CD14-positive monocyte (primary cell): ENCODE measurements around the gene RUFY1. TPM values are rescaled to one million over a fixed set of nuclear protein-coding genes. Genes with fewer than 3 reads are reported as not detected.
"Not testable (repeated sequence)": the region's sequence is repeated elsewhere in the genome, so short reads cannot be mapped to it uniquely, and the experiment has no call there.

Experiments
- DNase-seq, 3 donors: peaks; one replicate each; pipeline ENCODE4 v3.0.0-alpha.2; 2011 to 2022
- H2AFZ ChIP-seq: 2 replicates; pipeline ENCODE4 v1.6.0; 2012; ENCODE audit warnings: mild to moderate bottlenecking, low read depth, low read length, inconsistent platforms; ENCODE audit not compliant: insufficient read depth, poor library complexity, severe bottlenecking
- H3K27ac ChIP-seq, 2 donors: 1 replicate in 1 of 2; 2 replicates in 1 of 2; pipeline ENCODE4 v1.5.1; 2012 to 2013; ENCODE audit warnings: low read length in 2 of 2, control low read depth in 1 of 2, inconsistent platforms in 1 of 2, low read depth in 1 of 2, mild to moderate bottlenecking in 1 of 2
- H3K27me3 ChIP-seq, 2 donors: one replicate each; pipeline versions ENCODE4 v1.6.0 to v1.6.1; 2011 to 2013; ENCODE audit warnings: low read length in 2 of 2; ENCODE audit not compliant: control insufficient read depth in 2 of 2, insufficient read depth in 2 of 2
- H3K36me3 ChIP-seq, 2 donors: replicated peaks in 1 of 2; 1 replicate in 1 of 2; 2 replicates in 1 of 2; pipeline versions ENCODE4 v1.5.1 to v1.6.1; 2012 to 2013; ENCODE audit warnings: low read length in 2 of 2, control low read depth in 1 of 2, inconsistent platforms in 1 of 2, mild to moderate bottlenecking in 1 of 2; ENCODE audit not compliant: insufficient read depth in 2 of 2, control insufficient read depth in 1 of 2
- H3K4me1 ChIP-seq, 2 donors: 1 replicate in 1 of 2; 2 replicates in 1 of 2; pipeline versions ENCODE4 v1.5.1 to v1.6.1; 2012 to 2013; ENCODE audit warnings: low read length in 2 of 2, control low read depth in 1 of 2, inconsistent platforms in 1 of 2, mild to moderate bottlenecking in 1 of 2, moderate library complexity in 1 of 2; ENCODE audit not compliant: insufficient read depth in 2 of 2, control insufficient read depth in 1 of 2
- H3K4me2 ChIP-seq: replicated peaks from 2 replicates; pipeline ENCODE3; 2012; ENCODE audit warnings: low read length, moderate library complexity, mild to moderate bottlenecking; ENCODE audit not compliant: poor library complexity, severe bottlenecking; ENCODE audit errors: extremely low read depth
- H3K4me3 ChIP-seq, 3 experiments: fragments of 200-600 bp in 1 of 3; sonication (generic) in 1 of 3; replicated peaks in 1 of 3; 1 replicate in 2 of 3; 2 replicates in 1 of 3; pipeline ENCODE4 v1.5.1; 2011 to 2013; ENCODE audit warnings: low read length in 3 of 3, mild to moderate bottlenecking in 3 of 3, control low read depth in 2 of 3, low read depth in 2 of 3, inconsistent platforms in 1 of 3, moderate library complexity in 1 of 3
- H3K79me2 ChIP-seq: 2 replicates; pipeline ENCODE4 v1.6.0; 2012; ENCODE audit warnings: mild to moderate bottlenecking, control low read depth, inconsistent platforms, low read length, moderate library complexity; ENCODE audit not compliant: insufficient read depth
- H3K9ac ChIP-seq: 2 replicates; pipeline ENCODE4 v1.6.0; 2017; ENCODE audit warnings: low read length, mild to moderate bottlenecking; ENCODE audit not compliant: insufficient read depth, poor library complexity, severe bottlenecking
- H3K9me3 ChIP-seq, 2 donors: replicated peaks in 1 of 2; 1 replicate in 1 of 2; 2 replicates in 1 of 2; pipeline versions ENCODE4 v1.5.1 to v1.6.1; 2012 to 2013; ENCODE audit warnings: low read length in 2 of 2, control low read depth in 1 of 2; ENCODE audit not compliant: control insufficient read depth in 1 of 2, insufficient read depth in 1 of 2
- H4K20me1 ChIP-seq: 2 replicates; pipeline ENCODE4 v1.6.0; 2012; ENCODE audit warnings: mild to moderate bottlenecking, low read length, control low read depth, moderate library complexity; ENCODE audit not compliant: insufficient read depth
- H3K27ac Mint-ChIP-seq, 7 donors: one replicate each; pipeline ENCODE4 v1.8.0; 2020; ENCODE audit warnings: mild to moderate bottlenecking in 7 of 7, mixed read lengths in 7 of 7, moderate library complexity in 6 of 7, inconsistent platforms in 2 of 7
- H3K27me3 Mint-ChIP-seq, 3 donors: one replicate each; pipeline ENCODE4 v1.8.0; 2021 to 2022; ENCODE audit warnings: low read depth in 3 of 3, mild to moderate bottlenecking in 3 of 3, mixed read lengths in 3 of 3, moderate library complexity in 3 of 3, inconsistent platforms in 1 of 3
- H3K36me3 Mint-ChIP-seq, 2 donors: one replicate each; pipeline ENCODE4 v1.8.0; 2020; ENCODE audit warnings: mixed read lengths in 2 of 2, inconsistent platforms in 1 of 2, mild to moderate bottlenecking in 1 of 2
- H3K4me1 Mint-ChIP-seq: one replicate; pipeline ENCODE4 v1.8.0; 2020; ENCODE audit warnings: mild to moderate bottlenecking, mixed read lengths
- H3K4me3 Mint-ChIP-seq, 2 donors: one replicate each; pipeline ENCODE4 v1.8.0; 2020; ENCODE audit warnings: mild to moderate bottlenecking in 2 of 2, mixed read lengths in 2 of 2, moderate library complexity in 1 of 2
- H3K9me3 Mint-ChIP-seq, 7 donors: one replicate each; pipeline ENCODE4 v1.8.0; 2020 to 2022; ENCODE audit warnings: mixed read lengths in 7 of 7, mild to moderate bottlenecking in 6 of 7, moderate library complexity in 6 of 7, inconsistent platforms in 2 of 7
- WGBS: methylation state at CpG from one replicate; pipeline ENCODE4 v1.1.5; 2013; ENCODE audit warnings: missing lambda C conversion rate; ENCODE audit not compliant: insufficient coverage; 5-methylcytosine and 5-hydroxymethylcytosine counted together
- intact Hi-C, 2 donors: fragments of 100-400 bp; cut with micrococcal nuclease; formaldehyde crosslinking; loops; one replicate each; pipeline versions ENCODE4 v1.15.0 to v1.15.1; 2023
- polyA plus RNA-seq, 3 donors: library from polyadenylated mRNA; depleted of rRNA in 1 of 3; unstranded in 2 of 3; stranded (reverse) in 1 of 3; fragments of 300-500 nt in 2 of 3; fragments of >200 nt in 1 of 3; fragmentation: Illumina TruSeq in 2 of 3; gene quantifications; 1 replicate in 2 of 3; 2 replicates in 1 of 3; pipeline ENCODE4 v1.2.3, GENCODE V29; 2012 to 2021

RUFY1 gene
- polyA plus RNA-seq, 3 donors = 26.9 to 29.3 (median 28.8) TPM

DNA sequence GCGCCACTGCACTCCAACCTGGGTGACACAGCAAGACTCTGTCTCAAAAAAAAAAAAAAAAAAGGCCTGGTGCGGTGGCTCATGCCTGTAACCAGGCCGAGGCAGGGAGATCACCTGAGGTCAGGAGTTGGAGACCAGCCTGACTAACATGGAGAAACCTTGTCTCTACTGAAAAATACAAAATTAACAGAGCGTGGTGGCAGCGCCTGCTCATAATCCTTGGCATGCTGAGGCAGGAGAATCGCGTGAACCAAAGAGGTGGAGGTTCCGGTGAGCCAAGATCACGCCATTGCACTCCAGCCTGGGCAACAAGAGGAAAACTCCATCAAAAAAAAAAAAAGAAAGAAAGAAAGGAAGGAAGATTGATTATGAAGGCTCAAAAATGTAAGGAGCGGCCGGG, 88.9 kb downstream of the RUFY1 start:
- H3K9me3 ChIP-seq, H3K36me3 Mint-ChIP-seq, H3K27ac Mint-ChIP-seq, H3K4me1 ChIP-seq, H3K36me3 ChIP-seq, H3K27ac ChIP-seq, H3K4me2 ChIP-seq, H4K20me1 ChIP-seq, H3K9me3 Mint-ChIP-seq, H2AFZ ChIP-seq, H3K4me1 Mint-ChIP-seq, DNase-seq, H3K79me2 ChIP-seq, intact Hi-C loops, H3K4me3 ChIP-seq, H3K9ac ChIP-seq, H3K4me3 Mint-ChIP-seq, H3K27me3 Mint-ChIP-seq, H3K27me3 ChIP-seq: not testable (repeated sequence)
- 100% methylated on average over 5 of the region's 11 CpGs for WGBS

DNA sequence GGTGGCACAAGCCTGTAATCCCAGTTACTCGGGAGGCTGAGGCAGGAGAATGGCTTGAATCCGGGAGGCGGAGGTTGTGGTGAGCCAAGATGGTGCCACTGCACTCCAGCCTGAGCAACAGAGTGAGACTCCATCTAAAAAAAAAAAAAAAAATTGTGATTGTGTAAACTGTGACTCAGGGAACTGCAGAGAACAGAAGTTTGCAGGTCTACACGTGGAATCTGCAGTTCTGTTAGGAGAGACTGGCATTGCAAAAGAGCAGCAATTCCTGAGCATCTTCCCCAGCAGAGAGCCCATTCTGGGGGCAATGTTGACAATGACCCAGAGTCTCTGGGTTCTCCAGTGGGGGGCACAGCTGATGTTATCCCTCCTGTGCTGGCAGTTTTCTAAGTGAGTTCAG, 91.4 kb downstream of the RUFY1 start:
- H3K4me2 ChIP-seq, H3K9ac ChIP-seq, H3K4me3 ChIP-seq, H3K9me3 ChIP-seq, H3K4me1 ChIP-seq, H3K36me3 Mint-ChIP-seq, H3K27me3 Mint-ChIP-seq, H3K4me1 Mint-ChIP-seq, intact Hi-C loops, H2AFZ ChIP-seq, H4K20me1 ChIP-seq, H3K27ac ChIP-seq, H3K27ac Mint-ChIP-seq, H3K79me2 ChIP-seq, DNase-seq, H3K4me3 Mint-ChIP-seq, H3K36me3 ChIP-seq, H3K27me3 ChIP-seq, H3K9me3 Mint-ChIP-seq: not testable (repeated sequence)
- WGBS = no CpG with 5 or more reads among the region's 4 CpGs

DNA sequence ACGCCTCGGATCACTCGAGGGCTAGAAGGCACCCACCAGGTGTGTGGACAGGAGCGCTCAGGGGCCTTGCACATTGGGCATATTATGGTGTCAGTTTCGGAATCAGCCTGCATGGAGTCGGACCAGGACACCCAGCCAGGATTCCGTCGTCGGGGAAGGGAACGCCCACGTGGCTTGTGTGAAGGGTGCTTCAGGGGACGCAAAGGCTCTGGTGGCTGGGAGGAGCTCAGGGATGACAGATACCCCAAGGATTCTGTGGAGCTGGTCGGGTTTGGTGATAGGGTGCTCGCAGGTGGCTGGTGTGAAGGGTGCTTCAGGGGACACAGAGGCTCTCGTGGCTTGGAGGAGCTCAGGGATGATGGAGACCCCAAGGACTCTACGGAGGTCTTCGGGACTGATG, 92.3 kb downstream of the RUFY1 start:
- H3K27me3 ChIP-seq, H3K79me2 ChIP-seq, DNase-seq, intact Hi-C loops, H3K4me1 Mint-ChIP-seq, H3K4me2 ChIP-seq, H3K4me1 ChIP-seq, H3K27ac ChIP-seq, H3K27ac Mint-ChIP-seq, H3K4me3 Mint-ChIP-seq, H3K36me3 ChIP-seq, H3K9me3 Mint-ChIP-seq, H3K4me3 ChIP-seq, H2AFZ ChIP-seq, H3K9ac ChIP-seq, H4K20me1 ChIP-seq, H3K27me3 Mint-ChIP-seq, H3K36me3 Mint-ChIP-seq, H3K9me3 ChIP-seq: not testable (repeated sequence)
- 94% methylated on average over 9 of the region's 17 CpGs for WGBS

DNA sequence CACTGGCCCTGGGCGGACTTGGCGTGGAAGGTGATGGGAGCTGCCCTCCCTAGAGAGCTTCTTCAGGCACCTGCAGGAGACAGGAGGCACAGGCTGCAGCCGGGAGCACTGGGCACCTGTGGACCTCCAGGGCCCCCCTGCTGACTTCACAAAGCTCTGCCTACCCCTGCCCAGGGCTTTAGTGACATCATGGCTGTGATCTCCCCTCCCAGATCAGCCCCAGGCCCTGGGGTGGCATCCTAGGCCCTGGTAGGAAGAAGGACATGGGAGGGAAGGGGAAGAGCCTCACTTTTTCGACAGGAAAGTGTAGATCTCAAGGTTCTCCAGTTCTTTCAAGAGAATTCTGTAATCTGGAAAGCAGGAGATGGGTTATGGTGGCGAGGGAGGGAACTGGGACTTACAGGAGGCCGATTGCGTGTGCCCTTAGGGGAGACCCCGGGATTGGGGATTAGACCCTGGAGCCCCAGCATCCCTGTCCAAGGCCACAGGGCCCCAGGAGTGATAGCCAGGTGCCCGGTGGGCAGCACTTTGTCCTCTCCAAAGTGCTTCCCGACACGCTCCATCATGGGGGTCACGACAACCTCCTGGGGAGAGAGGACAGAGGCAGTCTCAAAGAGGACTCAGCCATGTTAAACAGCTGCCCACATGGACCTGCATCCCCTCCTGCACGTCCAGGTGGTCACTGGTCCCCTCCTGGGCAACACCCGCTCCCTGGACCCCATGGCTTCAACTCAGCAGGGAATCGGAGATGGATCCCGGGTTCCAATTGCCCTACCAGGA, 93.0 kb downstream of the RUFY1 start:
- H3K36me3 ChIP-seq, intact Hi-C loops, H3K27ac Mint-ChIP-seq, DNase-seq, H3K4me3 Mint-ChIP-seq, H3K9me3 Mint-ChIP-seq, H3K4me1 Mint-ChIP-seq, H2AFZ ChIP-seq, H3K4me3 ChIP-seq, H3K9ac ChIP-seq, H3K9me3 ChIP-seq, H3K4me1 ChIP-seq, H3K79me2 ChIP-seq, H3K36me3 Mint-ChIP-seq, H3K27me3 Mint-ChIP-seq, H3K4me2 ChIP-seq, H3K27me3 ChIP-seq, H4K20me1 ChIP-seq, H3K27ac ChIP-seq: not testable (repeated sequence)
- 92% methylated on average over 12 of the region's 16 CpGs for WGBS
